Fibroblast of skin of right quadriceps (primary cell): Measurements from ENCODE around the gene RPL38.
"Not testable (repeated sequence)": the region's sequence is repeated elsewhere in the genome, so short reads cannot be mapped to it uniquely, and the experiment has no call there.

Experiments
- DNase-seq: peaks from one replicate; pipeline ENCODE4 v3.0.0-alpha.2; 2013

Gene RPL38

GRCh38 chr17:74185571-74186185, 17.8 kb upstream of the RPL38 start:
- DNase-seq = no peak

DNA sequence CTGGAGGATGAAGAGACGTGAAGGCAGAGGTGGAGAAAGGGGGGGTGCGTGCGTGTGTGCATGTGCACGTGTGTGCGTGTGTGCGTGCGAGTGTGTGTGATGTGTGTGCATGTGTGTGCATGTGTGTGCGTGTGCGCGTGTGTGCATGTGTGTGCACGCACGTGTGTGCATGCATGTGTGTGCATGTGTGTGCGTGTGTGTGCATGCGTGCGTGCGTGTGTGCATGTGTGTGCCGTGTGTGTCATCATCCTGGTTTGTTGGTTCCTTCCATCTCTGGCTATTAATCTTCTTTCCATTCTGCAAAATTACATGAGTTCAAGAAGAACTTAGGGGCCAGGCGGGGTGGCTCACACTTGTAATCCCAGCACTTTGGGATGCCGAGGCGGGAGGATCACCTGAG, 17.0 kb upstream of the RPL38 start:
- DNase-seq = no peak

- no peak for DNase-seq
Observed at GRCh38 chr17:74187761-74188160, 15.7 kb upstream of the RPL38 start.

- DNase-seq = not testable (repeated sequence)
Observed at GRCh38 chr17:74188687-74189086, 14.8 kb upstream of the RPL38 start.

DNA sequence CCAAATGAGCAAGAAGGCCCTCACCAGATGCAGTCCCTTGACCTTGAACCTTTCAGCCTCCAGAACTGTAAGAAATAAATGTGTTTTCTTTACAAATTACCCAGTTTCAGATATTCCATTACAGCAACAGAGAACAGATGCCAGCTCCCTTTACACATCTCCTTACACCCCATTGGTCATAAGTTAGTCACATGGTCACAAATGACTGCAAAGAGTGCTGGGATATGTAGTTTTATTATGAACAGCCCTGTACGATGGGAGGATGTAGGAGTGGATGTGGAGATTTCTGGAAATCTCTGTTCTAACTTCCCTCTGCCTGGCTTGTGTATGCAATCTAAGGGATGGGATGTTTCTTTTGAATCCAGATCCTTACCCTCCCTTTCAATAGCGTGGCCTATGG, 13.3 kb upstream of the RPL38 start:
- peak; percentile 38 for DNase-seq

- DNase-seq = no peak
Observed at GRCh38 chr17:74190807-74191406, 12.6 kb upstream of the RPL38 start.

DNA sequence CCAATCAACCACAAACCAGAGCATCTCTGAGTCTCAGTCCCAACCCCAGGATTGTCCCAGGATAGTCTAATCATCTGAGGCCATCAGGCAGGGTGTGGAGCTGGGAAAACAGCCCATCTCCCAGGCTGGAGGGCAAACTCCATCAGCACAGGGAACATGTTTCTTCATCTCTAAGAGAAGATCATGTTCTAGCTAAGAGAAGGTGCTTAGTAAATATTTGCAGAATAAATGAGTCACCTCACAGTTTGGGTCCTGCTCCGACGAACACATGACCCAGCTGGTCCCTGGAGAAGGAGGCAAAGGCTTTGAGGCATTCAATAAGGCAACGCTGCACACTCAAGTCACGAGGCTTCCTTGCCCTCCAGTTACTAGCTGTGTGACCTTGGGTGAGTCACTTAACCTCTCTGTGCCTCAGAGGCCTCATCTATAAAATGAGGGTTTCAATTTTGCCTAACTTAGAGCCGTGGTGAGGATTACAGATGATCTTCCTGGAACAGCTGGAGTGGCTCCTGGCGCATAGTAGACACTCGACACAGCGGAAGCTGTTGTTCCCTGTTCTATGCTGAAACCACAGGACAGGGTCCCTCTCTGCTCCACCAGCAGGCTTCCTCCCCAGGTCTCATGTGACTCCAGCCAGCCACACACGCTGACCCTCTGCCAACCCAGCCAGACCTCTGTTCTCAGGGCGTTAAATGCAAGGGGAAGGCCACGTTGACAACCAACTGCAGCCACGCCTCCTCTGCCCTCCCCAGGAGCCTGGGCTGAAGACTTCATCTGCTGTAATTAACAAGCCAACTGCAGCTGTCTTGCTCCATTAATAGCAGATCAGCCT, 10.3 kb upstream of the RPL38 start:
- no peak for DNase-seq

DNA sequence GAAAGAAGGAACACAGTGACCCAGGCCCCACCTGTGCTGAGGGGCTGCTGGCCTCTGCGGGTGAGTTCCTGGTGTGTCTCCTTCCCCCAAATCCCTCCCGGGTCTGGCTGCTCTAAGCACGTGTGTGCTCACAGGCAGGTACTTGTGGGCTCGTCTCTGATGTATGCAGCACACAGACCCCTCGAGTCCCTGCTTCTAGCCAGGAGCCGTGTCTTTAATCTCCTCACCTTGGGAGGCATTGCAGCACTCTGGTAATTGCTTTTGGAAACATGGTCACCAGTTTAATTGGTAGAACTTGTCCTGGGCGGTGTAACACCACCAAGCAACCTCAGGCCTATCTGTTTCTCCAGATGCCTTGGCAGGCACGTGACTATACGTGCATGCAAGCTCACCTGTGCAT, 8.8 kb upstream of the RPL38 start:
- DNase-seq = no peak

DNA sequence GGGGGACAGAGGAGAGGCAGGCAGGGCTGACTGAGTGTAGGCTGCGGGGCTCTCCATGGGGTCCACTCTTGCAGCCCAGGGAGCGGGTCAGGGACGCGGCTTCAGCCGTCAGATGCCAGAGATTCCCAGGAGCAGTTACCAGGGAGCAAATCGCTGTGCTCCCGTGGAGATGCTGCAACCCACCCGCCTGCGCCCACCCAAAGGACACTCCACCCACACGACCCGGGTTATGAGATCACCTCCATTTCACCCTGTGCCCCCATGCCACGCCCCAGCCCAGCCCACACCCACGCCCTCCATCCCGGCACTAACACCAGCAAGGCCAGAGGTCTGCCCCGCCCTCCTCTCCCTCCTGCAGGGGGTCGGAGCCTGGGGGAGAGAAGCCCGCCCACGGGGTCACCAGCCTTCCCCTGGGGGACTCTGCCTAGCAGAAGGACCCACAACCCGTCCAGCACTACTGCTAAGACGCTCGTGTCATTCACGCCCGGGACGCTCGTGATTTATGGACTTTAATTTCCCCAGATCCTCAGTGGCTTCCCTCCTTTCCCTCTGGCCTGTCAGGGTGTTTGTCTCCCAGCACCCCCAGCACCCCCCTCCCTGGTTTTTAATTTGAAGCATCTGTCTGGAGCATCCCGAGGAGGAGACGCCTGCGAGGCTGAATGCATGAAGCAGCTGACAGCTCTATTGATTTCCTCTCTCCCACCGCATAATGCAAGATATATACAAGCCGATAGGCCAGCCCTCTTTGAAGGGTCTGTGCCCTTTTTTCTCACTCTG, 6.7 kb upstream of the RPL38 start:
- no peak for DNase-seq

DNA sequence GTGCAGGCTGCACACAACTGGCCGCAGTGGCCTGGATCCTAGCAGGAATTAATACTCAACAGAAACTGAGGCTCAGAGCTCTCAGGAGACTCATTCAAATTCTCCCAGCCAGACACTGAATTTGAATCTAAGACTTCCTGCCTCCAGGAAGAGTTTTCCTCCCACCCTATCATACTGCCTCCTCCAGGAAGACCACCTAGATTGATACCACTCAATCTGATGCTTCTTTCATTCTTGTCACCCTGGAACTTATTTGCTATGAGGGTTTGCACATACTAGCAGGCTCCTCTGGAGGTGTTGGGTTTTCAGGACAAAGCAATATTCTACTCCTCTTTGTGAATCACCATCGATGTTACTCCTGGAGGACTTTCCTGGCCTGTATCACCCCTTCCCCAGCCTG, 5.7 kb upstream of the RPL38 start:
- DNase-seq = no peak

DNA sequence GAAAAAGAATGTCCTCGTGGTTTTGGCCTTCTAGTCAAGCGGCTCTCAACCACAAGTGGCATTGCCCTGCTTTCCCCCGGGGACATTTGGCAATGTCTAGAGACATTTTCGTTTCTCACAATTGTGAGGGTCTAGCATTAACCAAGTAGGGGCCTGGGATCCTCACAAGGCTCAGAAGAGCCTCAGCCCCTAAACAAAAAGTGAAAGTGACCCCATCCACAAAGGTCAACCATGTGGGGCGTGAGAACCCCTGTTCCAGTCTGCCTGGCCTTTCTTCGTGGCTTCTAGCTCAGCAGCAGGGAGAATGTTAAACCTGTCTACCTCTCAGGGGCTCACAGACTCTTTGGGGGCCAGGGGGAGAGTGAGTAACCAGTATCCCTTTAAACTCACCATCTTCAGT, 4.8 kb upstream of the RPL38 start:
- no peak for DNase-seq

- DNase-seq = peak; percentile 37
Observed at GRCh38 chr17:74199306-74200092, 4.0 kb upstream of the RPL38 start.

GRCh38 chr17:74200112-74200511, 3.4 kb upstream of the RPL38 start:
- DNase-seq = no peak

GRCh38 chr17:74201250-74201649, 2.2 kb upstream of the RPL38 start:
- peak; percentile 47 for DNase-seq

DNA sequence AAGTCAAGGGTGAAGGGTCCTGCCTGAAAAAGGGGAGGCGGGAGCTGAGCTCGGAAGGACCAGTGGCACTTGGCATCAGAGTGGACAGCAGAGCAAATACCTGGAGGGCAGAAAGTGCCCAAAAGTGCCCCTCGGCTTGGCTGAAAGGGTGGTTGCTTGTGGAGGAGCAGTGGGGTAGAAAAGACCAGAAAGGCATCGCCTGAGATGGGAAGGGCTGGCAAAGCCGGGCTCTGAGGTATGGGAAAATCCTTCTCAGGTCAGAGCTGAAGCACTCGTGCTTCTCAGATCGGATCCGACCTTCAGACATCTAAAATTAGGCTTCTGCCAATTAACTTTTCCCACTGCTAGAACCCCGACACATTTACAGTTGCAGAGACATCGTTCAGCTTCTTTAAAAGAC, 1.5 kb upstream of the RPL38 start:
- no peak for DNase-seq

GRCh38 chr17:74202938-74203337, 540 bp upstream of the RPL38 start:
- no peak for DNase-seq

DNA sequence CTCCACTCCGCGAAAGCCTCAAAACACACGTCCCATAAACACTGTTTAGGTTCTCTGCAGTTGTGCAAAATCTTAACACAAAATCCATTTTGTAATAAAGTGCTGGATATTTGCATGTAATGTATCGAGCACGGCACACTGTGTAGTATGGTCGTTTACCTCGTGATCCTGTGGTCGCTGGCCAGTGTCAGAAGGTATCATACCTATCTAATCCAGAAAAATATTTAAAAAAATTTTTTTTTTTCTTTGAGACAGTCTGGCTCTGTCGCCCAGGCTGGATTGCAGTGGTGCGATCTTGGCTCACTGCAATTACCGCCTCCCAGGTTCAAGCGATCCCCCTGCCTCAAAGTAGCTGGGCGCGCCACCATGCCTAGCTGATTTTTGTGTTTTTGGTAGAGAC, 996 bp downstream of the RPL38 start:
- DNase-seq = no peak

GRCh38 chr17:74205274-74205673, 1.8 kb downstream of the RPL38 start:
- no peak for DNase-seq

DNA sequence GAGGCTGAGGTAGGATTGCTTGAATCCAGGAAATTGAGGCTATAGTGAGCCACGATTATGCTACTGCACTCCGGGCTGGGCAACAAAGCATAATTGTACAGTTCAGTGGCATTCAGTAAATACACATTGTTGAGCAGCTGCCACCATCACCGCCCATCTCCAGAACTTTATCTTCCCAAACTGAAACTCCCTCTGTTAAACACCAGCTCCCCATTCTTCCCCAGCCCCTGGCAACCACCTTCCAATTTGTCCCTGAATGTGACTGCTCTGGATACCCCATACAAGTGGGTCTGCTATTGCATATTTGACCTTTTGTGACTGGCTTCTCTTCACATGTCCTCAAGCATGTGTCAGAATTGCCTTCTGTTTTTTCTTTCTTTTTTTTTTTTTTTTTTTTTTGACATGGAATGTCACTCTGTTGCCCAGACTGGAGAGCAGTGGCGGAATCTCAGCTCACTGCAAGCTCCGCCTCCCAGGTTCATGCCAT, 2.9 kb downstream of the RPL38 start:
- DNase-seq = no peak

DNA sequence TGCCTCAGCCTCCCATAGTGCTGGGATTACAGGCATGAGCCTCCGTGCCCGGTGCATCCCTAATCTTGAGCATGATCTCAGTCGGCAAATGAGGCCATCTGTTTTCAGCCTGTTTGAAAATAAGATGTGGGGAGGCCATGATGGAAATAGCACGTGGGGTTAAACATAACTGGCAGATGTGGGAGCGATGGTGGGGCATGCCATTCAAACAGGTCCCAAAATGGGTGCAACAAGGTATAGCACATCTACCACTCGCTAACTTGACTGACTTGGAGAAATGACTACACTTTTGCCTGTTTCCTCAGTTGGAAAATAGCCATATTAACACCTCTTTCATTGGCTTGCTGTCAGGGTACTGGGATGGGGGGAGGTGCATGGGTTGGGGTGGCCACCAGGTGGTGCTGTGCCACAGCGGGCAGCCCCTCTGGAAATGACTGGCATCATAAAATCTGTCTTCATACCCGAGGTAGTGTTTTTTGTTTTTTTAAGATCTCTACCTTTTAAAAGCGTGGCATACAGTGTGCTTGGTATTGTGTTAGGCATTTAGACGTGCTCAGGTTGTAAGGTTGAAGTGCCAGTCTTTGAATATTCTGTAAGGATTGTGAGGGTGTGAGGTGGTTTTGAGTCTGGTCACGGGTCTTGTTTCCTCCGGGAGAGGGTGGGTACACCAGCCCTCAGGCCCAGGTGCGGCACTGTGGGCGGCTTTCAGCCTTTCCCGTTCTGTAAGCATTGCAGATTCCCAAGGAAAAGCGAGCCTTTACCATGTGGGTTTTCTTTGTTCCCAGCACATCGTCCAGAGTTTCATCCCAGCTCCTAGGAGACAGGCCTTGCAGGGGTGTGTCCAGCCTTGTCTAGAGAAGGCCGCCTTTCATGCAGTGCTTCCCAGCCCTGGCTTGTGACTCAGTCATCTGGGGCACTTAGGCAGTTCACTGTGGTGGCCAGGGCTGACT, 7.0 kb downstream of the RPL38 start:
- DNase-seq = peak; percentile 60
